DMS 273 (cell line): ENCODE measurements around the gene CYS1.
"Not testable (repeated sequence)": the region's sequence is repeated elsewhere in the genome, so short reads cannot be mapped to it uniquely, and the experiment has no call there.

Source experiments
- DNase-seq: peaks from one replicate; lab custom pipeline; 2025; ENCODE audit not compliant: unreplicated experiment; lab: John Stamatoyannopoulos, UW

CYS1 gene

DNA sequence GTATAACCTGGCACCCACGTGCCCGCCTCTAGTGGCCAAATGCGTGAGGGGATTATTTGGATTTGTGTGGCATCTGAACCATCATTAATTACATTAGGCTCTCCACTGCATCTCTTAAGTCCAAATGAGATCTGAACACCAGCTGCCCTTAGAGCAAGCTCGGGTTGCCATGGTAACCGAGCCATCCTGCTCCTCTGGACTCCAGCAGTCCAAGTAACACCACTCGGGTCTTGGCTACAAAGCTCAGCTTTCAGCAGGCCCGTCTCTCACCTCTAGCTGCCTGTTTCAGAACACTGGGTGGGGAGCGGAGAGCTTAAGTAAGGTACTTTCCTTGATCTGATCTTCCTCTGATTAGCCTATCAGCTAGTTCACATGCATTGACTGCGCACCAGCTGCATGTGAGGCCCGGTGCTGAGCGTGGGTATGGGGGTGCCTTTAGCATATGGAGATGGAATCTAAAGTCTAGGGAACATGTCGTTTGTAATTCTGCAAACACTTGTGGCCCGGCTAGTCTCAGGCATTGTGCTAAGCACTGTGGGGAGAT lies 14.1 kb upstream of the CYS1 start:
- peak; percentile 67 for DNase-seq

DNA sequence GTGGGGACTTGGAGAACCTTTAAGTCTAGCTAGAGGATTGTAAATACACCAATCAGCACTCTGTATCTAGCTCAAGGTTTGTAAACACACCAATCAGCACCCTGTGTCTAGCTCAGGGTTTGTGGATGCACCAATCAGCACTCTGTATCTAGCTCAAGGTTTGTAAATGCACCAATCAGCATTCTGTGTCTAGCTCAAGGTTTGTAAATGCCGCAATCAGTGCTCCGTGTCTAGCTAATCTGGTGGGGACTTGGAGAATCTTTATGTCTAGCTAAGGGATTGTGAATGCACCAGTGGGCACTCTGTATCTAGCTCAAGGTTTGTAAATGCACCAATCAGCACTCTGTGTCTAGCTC lies 11.7 kb upstream of the CYS1 start:
- DNase-seq = not testable (repeated sequence)

DNA sequence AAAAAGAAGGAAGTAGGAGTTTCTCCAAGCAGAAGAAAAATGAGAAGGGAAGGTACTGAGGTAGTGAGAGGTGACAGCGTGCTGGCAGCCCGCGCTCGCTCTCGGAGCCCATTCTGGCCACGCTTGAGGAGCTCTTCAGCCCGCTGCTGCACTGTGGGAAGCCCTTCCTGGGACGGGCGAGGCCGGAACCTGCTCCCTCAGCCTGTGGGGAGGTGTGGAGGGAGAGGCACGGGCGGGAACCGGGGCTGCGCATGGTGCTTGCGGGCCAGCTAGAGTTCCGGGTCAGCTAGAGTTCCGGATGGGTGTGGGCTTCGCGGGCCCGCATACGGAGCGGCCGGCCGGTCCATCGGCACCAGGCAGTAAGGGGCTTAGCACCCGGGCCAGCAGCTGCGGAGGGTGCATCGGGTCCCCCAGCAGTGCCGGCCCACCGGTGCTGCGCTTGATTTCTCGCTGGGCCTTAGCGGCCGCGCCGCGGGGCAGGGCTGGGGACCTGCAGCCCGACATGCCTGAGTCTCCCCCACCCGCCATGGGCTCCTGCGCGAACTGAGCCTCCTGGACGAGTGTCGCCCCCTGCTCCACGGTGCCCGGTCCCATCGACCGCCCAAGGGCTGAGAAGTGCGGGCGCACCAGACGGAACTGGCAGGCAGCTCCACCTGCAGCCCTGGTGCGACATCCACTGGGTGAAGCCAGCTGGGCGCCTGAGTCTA lies 11.1 kb upstream of the CYS1 start:
- DNase-seq = no peak

DNA sequence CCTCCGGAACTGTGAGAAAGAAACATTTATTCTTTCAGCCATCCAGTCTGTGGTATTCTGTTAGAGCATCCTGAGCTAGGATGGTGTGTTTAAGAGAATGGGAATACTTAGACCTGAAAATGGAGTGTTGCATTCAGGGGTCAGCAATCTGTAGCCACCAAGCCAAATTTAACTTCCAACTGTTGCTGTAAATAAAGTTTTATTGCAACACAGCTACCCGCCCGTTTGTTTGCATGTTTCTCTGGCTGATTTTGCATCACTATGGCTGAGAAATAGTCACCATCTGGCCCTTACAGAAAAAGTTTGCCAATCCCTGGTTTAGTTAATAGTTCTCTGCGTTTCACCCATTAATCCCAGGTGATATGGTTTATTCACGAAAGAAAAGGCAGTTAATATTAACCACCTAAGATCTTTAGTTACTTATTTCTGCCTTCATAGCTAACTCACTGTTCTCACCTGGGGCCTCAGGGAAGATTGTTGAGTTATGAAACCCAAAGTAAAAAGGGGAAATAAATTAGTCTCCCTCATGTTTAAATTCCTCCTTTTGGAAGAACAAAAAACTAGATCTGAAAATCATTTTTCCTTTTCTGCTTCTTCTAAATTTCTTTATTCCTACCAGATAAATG lies 9.5 kb upstream of the CYS1 start:
- DNase-seq = no peak

DNA sequence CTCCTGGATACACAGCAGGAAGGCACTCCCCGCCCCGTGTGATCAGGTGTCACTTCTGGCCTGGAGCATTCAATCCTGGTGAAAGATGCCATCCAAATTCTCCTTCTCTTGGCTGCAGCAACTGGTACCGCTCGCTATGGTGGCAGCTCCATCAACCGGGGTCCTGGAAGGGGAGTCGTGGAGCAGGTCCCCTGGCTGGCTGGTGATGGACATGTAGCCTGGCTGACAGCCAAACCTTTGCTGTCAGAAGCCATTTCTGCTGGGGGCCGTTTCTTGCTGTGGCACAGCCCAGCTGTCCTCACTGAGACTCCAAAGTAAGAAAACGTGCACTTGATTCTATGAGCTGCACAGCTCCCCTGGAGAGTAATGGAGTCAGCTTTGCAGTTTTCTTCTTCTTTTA lies 7.1 kb upstream of the CYS1 start:
- peak; percentile 40 for DNase-seq

DNA sequence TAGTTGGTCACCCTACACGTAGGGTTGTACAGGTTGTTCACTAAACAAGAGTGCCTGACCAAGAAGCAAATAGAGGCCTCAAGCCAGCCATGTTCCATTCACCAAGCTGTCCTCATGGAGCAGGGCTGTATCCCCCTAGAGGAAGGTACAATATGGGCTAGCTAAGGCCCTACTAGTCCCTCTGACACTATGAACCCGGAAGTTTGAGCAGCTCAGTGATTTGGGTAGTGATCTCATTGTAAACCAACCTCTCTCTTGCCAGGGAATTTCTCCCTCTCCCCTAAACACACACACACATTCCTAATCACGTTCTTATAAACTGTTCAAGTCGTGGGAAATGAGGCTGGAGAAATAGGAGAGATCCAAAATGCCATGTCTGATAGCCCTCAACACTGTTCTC lies 6.7 kb upstream of the CYS1 start:
- DNase-seq = no peak

DNA sequence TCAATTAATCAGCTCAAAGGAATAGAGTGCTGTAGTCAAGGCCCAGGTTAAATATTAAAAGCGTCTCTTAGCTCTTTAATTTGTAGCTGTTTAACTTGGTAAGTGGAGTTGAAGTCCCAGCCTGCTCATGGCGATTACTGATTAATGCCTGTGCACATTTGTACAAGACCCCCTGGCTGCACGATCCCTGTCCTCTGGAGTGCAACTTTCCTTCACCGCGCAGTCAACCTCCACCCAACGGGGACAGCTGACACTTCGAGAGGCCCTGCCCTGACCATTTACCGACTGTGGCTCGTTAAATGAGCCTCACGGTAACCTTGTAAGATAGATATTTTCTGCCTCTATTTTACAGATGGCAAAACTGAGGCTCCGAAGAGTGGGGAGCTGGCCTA lies 5.5 kb upstream of the CYS1 start:
- DNase-seq = no peak

DNA sequence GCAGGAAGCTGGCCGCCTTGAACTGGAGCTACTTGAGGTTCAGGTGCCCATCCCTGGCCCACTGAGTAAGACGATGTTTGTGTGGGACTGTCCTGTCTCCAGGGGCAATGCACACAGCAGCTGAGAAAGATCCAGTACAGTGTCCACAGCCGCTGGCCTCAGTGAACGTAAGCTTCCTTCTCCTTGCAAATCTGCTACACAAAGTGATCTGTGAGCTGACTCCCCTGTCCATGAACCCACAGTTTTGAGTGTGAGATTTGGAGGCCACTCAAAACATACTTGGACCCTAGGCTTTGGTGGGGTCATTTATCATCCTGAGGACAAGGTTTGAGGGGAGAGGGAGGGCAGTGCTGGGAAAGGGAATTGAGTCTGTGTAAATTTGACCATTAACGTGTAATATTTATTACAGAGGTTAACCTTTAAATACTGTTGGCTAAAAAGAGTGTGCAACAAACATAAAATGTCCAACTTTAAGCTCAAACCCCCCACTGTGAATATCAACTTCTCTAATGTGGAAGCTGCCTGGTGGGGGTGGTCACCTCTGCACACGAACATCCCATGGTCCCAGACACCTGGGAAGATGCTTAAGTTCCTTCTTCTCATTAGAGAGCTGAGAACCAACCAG lies 4.9 kb upstream of the CYS1 start:
- DNase-seq = no peak

DNA sequence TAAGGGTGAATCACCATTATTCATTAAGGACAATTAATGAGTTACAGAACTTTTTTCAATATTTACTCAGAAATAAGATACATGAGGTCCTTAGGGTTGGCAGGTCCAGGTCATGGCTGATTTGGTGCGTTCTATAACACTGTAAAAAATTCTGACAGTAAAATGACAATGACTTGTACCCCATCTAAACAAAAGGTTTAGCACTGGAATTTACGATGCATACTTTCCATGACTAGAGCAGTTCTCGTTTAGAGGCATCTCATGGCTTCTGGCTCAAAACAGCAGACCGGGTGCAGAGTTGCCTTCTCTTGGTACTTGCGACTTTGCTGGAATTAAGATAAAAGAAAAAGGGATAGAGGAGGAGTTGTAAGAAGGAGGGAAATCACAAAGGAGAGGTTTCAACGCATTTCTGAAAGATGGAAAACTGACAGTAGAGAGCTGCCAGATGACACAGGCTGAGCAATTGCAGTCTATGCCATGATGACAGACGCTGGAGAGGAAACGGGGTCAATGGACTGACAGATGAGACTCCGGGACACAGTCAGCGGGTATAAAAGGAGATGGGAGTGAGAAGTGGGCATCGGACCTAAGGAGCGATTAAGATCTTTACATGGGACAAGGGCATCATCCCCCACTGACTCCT lies 4.1 kb upstream of the CYS1 start:
- DNase-seq = no peak

DNA sequence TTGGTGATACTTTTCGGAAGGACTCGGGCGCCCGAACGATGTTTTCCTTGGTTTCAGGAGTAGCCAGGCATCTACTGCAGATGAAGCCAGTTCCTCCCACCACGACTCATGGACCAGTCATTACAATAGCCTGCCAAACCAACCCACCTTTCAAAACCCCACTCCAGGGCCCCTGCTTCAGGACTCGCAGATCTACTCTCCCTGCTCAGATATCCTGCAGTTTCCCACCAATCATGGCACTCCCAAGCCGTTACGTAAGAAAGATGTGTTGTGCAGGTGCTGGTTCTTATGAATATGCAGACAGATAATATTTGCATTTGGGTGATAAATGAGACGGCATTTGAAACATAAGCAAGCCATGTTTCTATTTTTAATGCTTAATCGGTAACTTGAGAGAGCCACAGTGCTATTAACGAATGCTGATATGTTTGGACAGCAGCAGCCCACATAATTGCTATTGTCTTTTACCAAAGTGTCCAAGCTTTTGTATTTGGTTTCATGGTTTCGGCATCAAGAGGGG lies 3.5 kb upstream of the CYS1 start:
- no peak for DNase-seq

DNA sequence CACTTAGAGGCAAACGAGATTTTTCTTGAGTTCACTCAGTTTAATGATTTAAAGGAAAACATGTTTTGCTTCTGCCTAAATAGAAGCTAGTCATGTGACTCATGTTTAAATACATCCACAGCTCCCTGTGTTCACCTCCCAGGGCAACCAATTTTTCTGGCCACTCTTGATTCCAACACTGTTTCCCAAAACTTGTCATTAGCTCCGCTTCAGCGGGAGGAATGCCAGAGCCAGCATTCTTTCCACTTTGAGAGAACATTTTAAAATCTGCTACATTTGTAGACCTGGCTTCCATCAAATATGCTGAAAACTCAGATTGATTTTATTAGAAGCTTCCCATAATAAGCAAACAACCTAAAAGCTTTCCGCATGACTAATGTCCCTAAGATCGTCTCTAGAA lies 2.8 kb upstream of the CYS1 start:
- no peak for DNase-seq

DNA sequence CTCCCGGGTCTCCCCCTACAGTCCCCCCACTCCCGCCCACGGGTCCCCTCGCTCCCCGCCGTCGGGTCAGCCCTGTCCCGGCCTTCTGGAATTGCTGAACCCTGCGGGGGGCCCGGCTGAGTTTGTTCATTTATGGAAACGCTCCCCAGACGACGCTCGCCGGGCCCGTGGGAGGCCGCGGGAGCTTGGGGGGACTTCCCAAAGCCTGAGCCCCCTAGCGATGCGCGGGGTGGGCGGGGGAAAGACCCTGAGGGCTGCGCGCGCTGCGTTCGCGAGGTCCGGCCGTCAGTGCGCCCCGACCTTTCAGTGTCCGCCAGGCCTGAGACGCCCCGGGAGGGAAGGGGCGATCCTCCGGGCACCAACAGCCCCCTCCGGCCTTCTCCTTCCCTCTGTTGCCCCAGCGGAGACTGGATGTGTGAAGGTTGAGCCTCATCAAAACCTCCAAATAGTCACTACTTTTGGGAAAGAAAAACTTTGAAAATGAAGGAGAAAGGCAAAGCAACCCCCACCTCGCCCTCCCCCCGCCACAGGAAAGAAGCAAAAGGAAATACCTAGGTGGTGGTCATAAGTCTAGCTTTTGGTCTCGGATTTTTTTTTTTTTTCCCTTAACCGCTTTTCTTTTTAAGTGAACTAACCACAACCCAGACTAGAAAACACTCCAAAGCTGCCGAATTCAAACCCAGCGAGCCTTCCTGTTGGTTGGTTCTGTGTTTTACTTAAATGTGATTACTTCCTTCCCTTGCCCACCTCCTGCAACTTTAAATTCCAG lies 509 bp upstream of the CYS1 start:
- no peak for DNase-seq

DNA sequence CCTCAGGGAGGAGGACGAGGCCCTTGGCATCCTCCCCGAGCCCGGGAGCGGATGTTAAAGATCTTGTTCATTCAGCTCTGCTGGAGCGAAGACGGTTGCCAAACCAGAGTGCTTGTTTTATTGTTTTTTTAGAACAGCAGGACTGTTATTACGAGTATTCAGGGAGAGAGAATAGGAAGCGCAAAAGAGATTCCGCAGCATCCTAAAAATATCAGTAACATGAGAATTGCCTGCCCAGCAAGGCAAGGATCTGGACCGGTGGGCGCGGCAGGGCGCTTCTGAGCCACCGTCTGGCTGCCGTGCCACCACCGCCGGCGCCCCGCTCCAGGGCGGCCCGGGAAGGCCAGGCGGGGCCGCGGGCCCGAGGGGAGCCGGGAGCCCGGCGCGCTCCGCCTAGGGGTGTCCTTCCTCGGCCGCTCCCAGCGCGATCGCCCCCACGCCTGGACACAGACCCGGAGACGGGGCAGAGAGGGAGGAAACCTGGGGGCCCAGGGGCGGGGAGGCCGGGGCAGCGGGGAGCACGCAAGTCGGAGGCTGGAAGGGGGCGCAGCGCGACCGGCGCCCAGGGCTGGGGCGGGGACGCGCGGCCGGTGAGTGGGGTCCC lies 843 bp downstream of the CYS1 start:
- peak; percentile 75 for DNase-seq

DNA sequence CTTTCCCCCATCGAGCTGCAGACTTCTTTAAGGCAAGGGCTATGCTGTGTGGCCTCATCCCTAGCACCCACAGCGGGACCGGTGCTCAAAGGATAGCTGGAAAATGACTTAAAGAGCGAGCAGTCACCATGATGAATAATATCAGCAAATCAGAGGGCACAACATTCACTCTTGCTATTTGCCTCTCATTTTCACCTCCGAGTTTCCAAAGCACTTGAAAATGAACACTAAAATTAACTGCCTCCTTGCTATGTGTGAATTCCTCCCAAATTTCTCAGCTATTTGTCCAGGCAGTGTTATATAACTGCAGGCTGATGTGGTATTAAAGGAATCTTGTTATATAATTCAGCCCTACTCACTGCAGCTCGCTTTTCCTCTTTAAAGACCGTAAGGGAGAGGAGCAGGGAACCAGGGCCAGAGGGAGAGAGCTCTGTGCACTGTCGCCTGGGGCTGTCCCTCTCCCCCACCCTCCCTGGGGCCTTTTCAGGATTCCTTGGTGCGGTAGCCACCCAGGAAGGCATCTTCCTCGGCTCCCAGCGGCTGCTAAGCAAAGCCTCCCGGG lies 1.4 kb downstream of the CYS1 start:
- DNase-seq = no peak

DNA sequence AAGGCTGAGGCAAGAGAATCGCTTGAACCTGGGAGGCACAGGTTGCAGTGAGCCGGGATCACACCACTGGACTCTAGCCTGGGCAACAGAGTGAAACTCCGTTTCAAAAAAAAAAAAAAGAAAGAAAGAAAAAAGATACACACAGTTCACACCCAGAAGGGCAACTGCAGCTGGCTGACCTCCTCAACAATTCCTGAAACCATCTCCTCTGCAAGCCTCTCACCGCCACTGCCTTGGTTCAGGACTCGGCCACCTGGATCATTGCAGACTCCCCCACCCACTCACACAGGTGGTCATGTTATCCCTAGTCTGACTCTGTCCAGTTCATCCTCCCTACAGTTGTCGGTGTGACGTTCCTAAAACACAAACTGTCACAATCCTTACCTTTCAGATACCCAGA lies 2.2 kb downstream of the CYS1 start:
- DNase-seq = no peak

DNA sequence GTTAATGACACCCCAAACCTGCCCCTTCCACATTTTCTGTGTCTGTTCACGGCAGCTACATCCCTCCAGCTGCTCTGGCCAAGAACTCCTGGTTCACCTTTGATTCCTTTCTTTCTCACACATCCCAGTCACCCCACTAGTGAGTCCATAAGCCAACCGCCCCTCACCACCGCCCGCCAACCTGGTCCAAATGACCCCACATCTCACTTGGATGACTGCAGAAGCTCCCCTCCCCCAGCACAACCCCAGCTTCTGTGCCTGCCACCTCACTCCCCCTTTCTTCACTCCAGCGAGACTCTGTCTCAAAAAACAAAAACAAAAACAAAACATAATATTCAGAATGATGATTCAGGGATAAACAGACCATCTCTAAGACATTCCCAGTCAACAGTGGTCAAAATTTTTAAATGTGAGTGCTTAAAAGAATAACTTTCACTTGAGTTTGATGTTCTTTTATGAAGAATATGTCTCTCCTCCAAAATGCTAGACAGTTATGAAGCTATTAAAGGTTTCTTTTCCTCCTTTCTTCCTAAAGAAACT lies 3.2 kb downstream of the CYS1 start:
- DNase-seq = no peak

DNA sequence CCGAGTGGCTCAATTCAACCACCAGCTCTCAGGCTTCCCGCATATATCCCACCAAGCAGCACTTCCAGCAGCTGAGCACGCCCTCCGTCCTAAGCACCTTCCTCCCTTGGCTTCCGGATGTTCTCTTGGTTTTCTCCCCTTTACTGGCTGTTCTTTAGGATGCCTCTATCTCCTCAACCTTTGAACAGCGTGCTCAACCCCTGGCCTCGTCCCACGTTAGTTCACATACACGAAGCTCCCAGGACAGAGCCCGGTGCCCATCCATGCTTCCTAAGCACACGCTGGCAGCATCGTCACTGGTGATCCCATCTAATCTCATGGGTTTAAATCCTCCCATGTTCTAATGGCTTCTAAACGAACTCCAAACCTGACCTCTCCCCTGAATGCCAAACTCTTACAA lies 3.7 kb downstream of the CYS1 start:
- no peak for DNase-seq

DNA sequence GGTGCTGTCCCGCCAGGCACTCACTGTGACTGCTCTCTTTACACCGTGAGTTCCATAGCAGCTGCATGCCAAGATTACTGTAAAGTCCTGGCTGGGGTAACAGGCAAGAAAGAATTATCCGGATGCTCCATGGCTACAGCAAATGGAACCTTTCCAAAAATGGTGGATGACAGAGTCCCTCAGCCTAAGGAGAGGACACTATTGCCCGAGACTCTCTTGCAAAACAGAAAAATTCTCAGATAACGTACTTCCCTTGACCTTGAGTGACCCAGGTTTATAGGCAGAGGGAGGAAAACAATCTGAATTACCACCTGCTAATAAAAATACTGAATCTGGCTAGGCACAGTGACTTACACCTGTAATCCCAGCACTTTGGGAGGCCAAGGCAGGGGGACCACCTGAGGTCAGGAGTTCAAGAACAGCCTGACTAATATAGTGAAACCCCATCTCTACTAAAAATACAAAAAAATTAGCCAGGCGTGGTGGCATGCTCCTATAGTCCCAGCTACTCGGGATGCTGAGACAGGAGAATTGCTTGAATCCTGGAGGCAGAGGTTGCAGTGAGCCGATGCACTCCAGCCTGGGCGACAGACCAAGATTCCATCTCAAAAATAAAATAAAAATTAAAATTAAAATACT lies 4.5 kb downstream of the CYS1 start:
- DNase-seq = no peak

DNA sequence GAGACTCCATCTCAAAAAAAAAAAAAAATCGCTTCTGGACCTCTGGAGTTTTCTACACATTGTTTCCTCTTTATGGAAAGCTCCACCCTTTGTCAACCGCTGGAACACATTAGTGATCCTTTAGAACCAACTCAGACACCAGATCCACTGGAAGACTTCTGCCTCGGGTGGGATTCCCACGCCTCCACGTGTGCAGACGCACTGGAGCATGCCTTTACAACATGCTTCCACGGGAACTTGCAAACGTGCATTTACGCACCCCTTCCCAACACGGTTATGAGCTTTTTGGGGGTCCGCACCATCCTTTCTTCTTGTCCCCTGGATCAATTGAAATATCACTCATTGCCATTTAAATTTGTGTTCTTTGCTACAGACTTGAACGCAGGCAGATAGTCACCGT lies 5.1 kb downstream of the CYS1 start:
- no peak for DNase-seq

DNA sequence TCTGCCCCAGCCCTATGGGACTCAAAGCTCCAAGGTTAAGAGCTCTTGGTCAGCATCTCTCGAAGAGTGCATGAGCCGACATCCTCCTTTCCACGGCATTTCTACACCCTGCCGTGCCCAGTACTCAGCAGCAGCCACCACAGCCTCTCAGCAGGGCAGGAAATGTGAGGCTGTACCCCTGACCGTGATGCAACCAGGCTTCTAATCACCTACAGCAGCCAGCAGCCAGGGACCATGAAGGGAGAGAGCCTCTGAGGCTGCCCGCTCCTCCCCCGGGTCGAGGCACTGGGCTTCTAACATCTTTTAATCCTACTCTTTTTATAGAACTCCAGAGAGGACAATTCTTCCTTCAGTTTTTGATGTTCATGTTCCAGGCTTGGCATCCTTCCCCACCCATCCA lies 6.5 kb downstream of the CYS1 start:
- no peak for DNase-seq
